ENCODE data around the gene FGF19.
"Not testable (repeated sequence)": the region's sequence is repeated elsewhere in the genome, so short reads cannot be mapped to it uniquely, and the experiment has no call there.

FGF19 gene

GRCh38 chr11:69695581-69695980, 8.2 kb downstream of the FGF19 start:
- DNase-seq: no peak

- peak in 1 of 2 experiments; percentile 55 for DNase-seq
These were observed 9.0 kb downstream of the FGF19 start for GRCh38 chr11:69694781-69695180.

- no peak for DNase-seq
These were observed 11.4 kb downstream of the FGF19 start for GRCh38 chr11:69692422-69692821.

- no peak for DNase-seq
These were observed 12.4 kb downstream of the FGF19 start for GRCh38 chr11:69691463-69691862.

GRCh38 chr11:69689484-69690319, 14.1 kb downstream of the FGF19 start:
- DNase-seq: no peak

GRCh38 chr11:69687969-69688771, 15.7 kb downstream of the FGF19 start:
- DNase-seq: not testable (repeated sequence)

GRCh38 chr11:69686856-69687255, 17.0 kb downstream of the FGF19 start:
- DNase-seq: no peak

GRCh38 chr11:69686452-69686851, 17.4 kb downstream of the FGF19 start:
- DNase-seq: no peak

GRCh38 chr11:69685348-69685747, 18.5 kb downstream of the FGF19 start:
- DNase-seq: no peak

- DNase-seq: no peak
These were observed 19.2 kb downstream of the FGF19 start for GRCh38 chr11:69684651-69685050.

GRCh38 chr11:69683764-69684333, 20.0 kb downstream of the FGF19 start:
- peak; percentile 20 to 52 for DNase-seq

- DNase-seq: no peak
These were observed 21.0 kb downstream of the FGF19 start for GRCh38 chr11:69682681-69683326.

GRCh38 chr11:69682221-69682620, 21.6 kb downstream of the FGF19 start:
- no peak for DNase-seq

- DNase-seq: no peak
These were observed 23.1 kb downstream of the FGF19 start for GRCh38 chr11:69680688-69681087.

GRCh38 chr11:69677749-69678148, 26.1 kb downstream of the FGF19 start:
- no peak for DNase-seq

- peak; percentile 80 to 89 for DNase-seq
These were observed 28.7 kb downstream of the FGF19 start, which contains the start of gene LTO1 for GRCh38 chr11:69674886-69675714. Gene LTO1 (minus strand): TSS chr11:69675353. CDS start chr11:69675239, 114 bp downstream.

- DNase-seq: no peak
These were observed 29.4 kb downstream of the FGF19 start for GRCh38 chr11:69674267-69674885.

GRCh38 chr11:69671734-69672465, 31.9 kb downstream of the FGF19 start:
- no peak for DNase-seq

- peak; percentile 56 to 87 for DNase-seq
These were observed 33.5 kb downstream of the FGF19 start for GRCh38 chr11:69670158-69670845.

- DNase-seq: no peak
These were observed 34.3 kb downstream of the FGF19 start for GRCh38 chr11:69669486-69669885.
